BJ (cell line): ENCODE measurements around the gene PDE10A. TPM values are rescaled to one million over a fixed set of nuclear protein-coding genes. Genes with fewer than 3 reads are reported as not detected.

Experiments used
- CTCF ChIA-PET: fragments of 350-600 bp; formaldehyde crosslinking; extraction: SDS; loops from one replicate; lab custom pipeline; 2021; ENCODE audit warnings: antibody characterized with exemption, inconsistent platforms; lab: Yijun Ruan, JAX
- POLR2A ChIA-PET: fragments of 300-600 bp; sonication (Branson Sonifier 250); formaldehyde crosslinking; extraction: SDS; loops from one replicate; lab custom pipeline; 2021; ENCODE audit warnings: antibody characterized with exemption; lab: Charles Lee
- DNase-seq: peaks from one replicate; pipeline ENCODE4 v3.0.0-alpha.2; 2011; ENCODE audit warnings: low read depth
- H3K27me3 ChIP-seq: 2 replicates; pipeline ENCODE4 v1.6.0; 2011; ENCODE audit warnings: low read length; ENCODE audit not compliant: control insufficient read depth, insufficient read depth
- H3K36me3 ChIP-seq: 2 replicates; pipeline ENCODE4 v1.5.1; 2011; ENCODE audit warnings: low read length; ENCODE audit not compliant: control insufficient read depth, insufficient read depth
- H3K4me3 ChIP-seq: 2 replicates; pipeline ENCODE4 v1.5.1; 2011; ENCODE audit warnings: low read depth, mild to moderate bottlenecking, control low read depth, low read length
- CTCF ChIP-seq: IDR thresholded peaks from 2 replicates; pipeline ENCODE4 v1.5.1; 2011; ENCODE audit warnings: low read depth, mild to moderate bottlenecking, control low read depth, inconsistent platforms, low read length, moderate library complexity; ENCODE audit not compliant: insufficient read depth
- polyA plus RNA-seq: library from polyadenylated mRNA; depleted of rRNA; stranded (reverse); fragments of >200 nt; gene quantifications from 2 replicates; pipeline ENCODE4 v1.2.3, GENCODE V29; 2011

The PDE10A gene
- polyA plus RNA-seq, 1 experiment, result 0.36 TPM

DNA sequence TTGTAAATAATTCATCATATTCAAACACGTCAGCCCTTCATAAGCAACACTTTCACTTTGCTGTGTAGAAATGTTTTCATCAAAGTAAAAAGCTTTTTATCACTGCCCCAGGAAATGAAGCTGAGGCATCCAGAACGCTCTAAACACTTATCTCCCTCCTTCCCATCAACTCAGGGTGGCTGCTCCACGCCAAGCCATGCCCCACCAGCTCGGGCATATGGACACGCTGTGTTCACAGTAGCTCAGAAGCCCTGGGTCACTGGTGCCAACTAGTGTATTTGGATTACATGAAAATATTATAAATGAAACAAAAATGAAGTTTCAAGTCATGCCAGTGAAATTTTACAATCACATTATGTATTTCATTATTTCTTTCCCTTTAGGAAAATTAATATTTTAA is 10.3 kb downstream of the PDE10A start:
- no peak overlapping the region for H3K4me3 ChIP-seq
- no peaks in the 10 kb centered on the region for H3K27me3 ChIP-seq
- ChIA-PET CTCF (no interaction called here), POLR2A (no interaction called here)
- no peak for DNase-seq
- no peaks in the 10 kb centered on the region for H3K36me3 ChIP-seq
- no peak for TF ChIP-seq CTCF

DNA sequence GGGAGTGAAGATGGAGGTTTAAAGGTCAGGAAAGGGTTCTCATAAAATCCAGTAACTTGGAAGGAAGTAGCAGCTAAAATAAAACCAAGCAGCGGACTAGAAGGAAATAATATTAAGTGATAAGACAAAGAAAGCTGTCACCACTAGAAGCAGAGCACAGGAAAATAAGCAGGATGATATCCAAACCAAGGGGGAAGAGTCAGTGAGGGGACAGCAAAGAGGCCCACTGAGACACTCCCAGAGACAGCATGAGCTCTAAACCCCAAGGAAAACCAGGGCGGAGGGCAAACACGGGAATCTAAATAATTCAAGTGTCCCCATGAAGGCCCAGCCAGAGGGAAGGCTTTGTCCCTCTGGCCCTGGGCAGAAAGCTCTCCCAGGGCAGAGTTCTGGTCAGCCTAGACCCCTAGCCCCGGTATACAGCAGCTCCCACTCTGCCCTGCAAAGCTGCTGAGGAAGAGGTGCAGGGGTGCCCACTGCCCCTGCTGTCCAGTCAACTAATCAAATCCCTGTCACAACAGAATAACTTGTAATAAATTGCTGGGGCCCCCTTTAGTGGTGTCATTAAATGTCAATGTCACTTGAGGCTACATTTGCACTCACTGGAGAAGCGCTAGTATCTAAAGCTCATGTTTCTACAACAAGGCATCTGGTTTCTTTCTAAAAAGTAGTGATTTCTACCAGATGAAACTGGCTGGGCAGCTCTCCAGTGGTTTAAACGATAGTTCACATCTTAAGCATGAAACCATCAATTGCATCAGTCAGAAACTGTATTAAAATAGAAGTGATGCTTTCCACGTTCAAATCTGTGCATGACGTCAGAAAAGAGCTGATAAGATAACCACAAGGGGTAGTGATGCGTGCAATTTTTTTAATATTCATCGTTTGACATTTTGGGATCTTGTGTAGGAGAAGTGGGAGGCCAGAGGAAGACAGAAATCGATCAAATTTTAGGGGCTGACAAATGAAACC is 13.6 kb downstream of the PDE10A start:
- DNase-seq, result no peak
- Histone ChIP-seq H3K36me3 (no peaks in the 10 kb centered on the region), H3K4me3 (no peak overlapping the region), H3K27me3 (no peaks in the 10 kb centered on the region)
- TF ChIP-seq CTCF, result no peak
- POLR2A ChIA-PET, result no interaction called here
- CTCF ChIA-PET, result no interaction called here

DNA sequence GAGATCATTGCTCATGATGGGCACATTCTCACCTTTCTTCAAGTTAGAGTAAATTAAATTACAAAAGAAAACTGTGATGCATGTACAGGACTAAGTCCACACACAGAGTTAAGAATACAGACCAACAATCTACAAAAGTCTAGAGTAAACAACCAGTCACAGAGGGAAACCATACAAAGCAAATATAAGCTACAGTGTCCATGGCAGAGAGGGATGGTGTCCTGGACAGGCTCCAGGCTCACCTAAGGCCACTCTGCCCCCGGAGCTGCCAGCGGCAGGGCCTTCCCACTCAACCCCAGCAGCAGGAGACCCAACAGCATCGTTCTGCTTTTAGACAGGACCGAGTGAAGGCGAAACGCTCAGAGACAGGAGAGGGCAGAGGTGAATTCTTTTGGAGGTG is 16.0 kb downstream of the PDE10A start:
- POLR2A ChIA-PET, result no interaction called here
- DNase-seq, result no peak
- H3K4me3 ChIP-seq, result no peak overlapping the region
- H3K27me3 ChIP-seq, result no peaks in the 10 kb centered on the region
- CTCF ChIA-PET, result no interaction called here
- no peaks in the 10 kb centered on the region for H3K36me3 ChIP-seq
- no peak for TF ChIP-seq CTCF

DNA sequence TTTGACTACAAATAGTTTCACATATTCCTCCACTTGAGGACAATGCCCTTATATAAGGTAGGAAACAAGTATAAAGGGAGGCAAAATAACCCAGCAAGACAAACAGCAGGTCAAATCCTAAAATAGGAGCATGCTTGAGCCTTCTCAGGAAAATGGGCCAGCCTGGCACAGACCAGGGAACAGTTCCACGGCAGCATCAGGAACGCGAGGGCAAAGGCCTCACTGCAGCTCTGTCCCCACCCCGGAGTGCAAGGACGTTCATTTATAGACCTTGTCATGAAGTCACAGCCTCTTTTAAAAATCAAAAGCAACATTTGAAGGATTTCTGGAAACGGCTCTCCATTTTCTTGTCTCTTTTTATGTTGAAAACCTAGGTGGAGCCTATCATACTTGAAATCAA is 17.1 kb downstream of the PDE10A start:
- CTCF ChIA-PET, result no interaction called here
- POLR2A ChIA-PET, result no interaction called here
- Histone ChIP-seq H3K4me3 (no peak overlapping the region), H3K27me3 (no peaks in the 10 kb centered on the region), H3K36me3 (no peaks in the 10 kb centered on the region)
- TF ChIP-seq CTCF, result no peak
- DNase-seq, result no peak

DNA sequence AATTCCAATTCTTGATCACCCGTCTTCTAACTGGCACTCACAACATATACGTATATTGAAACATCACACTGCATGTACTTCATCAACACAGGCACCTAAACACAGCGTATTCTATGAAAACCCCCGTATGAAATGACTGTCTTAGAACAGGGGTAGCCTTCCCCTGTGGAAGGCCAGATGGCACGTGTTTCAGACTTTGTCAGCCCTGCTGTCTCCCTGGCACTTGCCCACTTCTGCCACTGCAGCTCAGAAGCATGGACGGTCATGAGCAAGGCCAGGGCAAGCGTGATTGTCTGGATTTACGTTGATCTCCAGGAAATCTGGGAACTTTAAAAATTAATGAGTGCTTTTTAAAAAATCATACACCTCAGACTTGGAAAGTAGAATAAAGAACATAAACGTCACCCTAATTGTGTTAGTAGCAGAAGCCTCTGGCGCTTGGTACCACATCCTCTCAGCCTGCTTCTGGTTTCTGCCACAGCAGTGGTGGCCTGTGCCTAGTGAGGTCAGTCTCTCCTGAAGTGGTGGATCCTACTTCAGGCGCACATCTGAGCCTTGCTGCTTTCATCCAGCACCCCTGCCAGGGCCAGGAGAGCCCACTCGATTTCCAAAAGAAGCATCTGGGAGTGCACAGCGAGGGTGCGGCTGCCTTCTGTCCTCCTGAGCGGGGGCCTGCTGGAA is 18.3 kb downstream of the PDE10A start:
- POLR2A ChIA-PET, result no interaction called here
- H3K27me3 ChIP-seq, result no peaks in the 10 kb centered on the region
- no peaks in the 10 kb centered on the region for H3K36me3 ChIP-seq
- no peak overlapping the region for H3K4me3 ChIP-seq
- CTCF ChIA-PET, result no interaction called here
- DNase-seq, result no peak
- no peak for TF ChIP-seq CTCF
